ENCODE results near the gene DHDDS. TPM values are rescaled to one million over a fixed set of nuclear protein-coding genes. Genes with fewer than 3 reads are reported as not detected.

The DHDDS gene
- total and polyA plus RNA-seq, 4 experiments from 2014 or later = 23.3 to 46.2 (median 35.5) TPM

- H3K27ac Mint-ChIP-seq = peak overlapping the region; percentile 82 to 100 (median 93)
- peaks cover 33 to 66% (median 46%) of the 10 kb centered on the region in 4 donors for H3K4me1 Mint-ChIP-seq
- H3K4me3 Mint-ChIP-seq = peak overlapping the region; percentile 83 to 92 (median 89)
- H3K9me3 Mint-ChIP-seq = no peaks in the 10 kb centered on the region
- intact Hi-C loops (cut with micrococcal nuclease) = loop anchor here (1.0 to 10.0 kb wide), 8 partner anchors 27 to 1038 kb away; partner anchors contain the start of genes CEP85, DHDDS, MACO1 and PDIK1L
- ChIA-PET POLR2A (ENCODE audit: partially characterized antibody) (interaction anchor here (0.6 to 4.5 kb wide), 17 partner anchors 9 to 476 kb away, joined by 3 to 54 read pairs (median 6); partner anchors contain the start of genes CD52, DHDDS and PDIK1L), CTCF (ENCODE audit: partially characterized antibody) (interaction anchor here (2.3 kb wide), 1 partner anchor 27 kb away, joined by 7 read pairs; no protein-coding TSS in a partner anchor)
- Histone ChIP-seq H3K9me3 (ENCODE audit: control insufficient read depth in 1 of 2, low read length in 2 of 2) (no peaks in the 10 kb centered on the region), H3K36me3 (ENCODE audit: insufficient read depth, low read length) (peaks cover 40% of the 10 kb centered on the region), H3K4me3 (ENCODE audit: low read length in 2 of 2) (peak overlapping the region; percentile 53 to 85), H3K4me1 (ENCODE audit: insufficient read depth, low read length) (peaks cover 49% of the 10 kb centered on the region), H3K27me3 (ENCODE audit: insufficient read depth, low read length) (no peaks in the 10 kb centered on the region), H3K27ac (ENCODE audit: low read depth, low read length) (peak overlapping the region; percentile 96)
- peak; percentile 95 to 96 (median 95) for DNase-seq
- H3K36me3 Mint-ChIP-seq = peaks cover 40 to 62% of the 10 kb centered on the region in 2 donors
- no peaks in the 10 kb centered on the region for H3K27me3 Mint-ChIP-seq
Observed at GRCh38 chr1:26472901-26473845, 41.1 kb downstream of the DHDDS start.

- Histone ChIP-seq H3K9me3 (ENCODE audit: control insufficient read depth in 1 of 2, low read length in 2 of 2) (no peaks in the 10 kb centered on the region), H3K4me3 (ENCODE audit: low read length in 2 of 2) (no peak overlapping the region), H3K27ac (ENCODE audit: low read depth, low read length) (peak overlapping the region; percentile 96), H3K36me3 (ENCODE audit: insufficient read depth, low read length) (peaks cover 38% of the 10 kb centered on the region), H3K27me3 (ENCODE audit: insufficient read depth, low read length) (no peaks in the 10 kb centered on the region), H3K4me1 (ENCODE audit: insufficient read depth, low read length) (peaks cover 49% of the 10 kb centered on the region)
- CTCF ChIA-PET (ENCODE audit: partially characterized antibody) = no interaction called here
- peaks cover 44 to 61% of the 10 kb centered on the region in 2 donors for H3K36me3 Mint-ChIP-seq
- intact Hi-C loops (cut with micrococcal nuclease) = loop anchor here (10.0 kb wide), 1 partner anchor 1040 kb away; the partner anchor contains the start of gene MACO1
- H3K4me3 Mint-ChIP-seq = peak overlapping the region in 7 of 8 donors; percentile 28 to 92 (median 55)
- no peak for DNase-seq
- H3K27me3 Mint-ChIP-seq = no peaks in the 10 kb centered on the region
- H3K27ac Mint-ChIP-seq = peak overlapping the region in 4 of 7 donors; percentile 32 to 100 (median 72)
- POLR2A ChIA-PET (ENCODE audit: partially characterized antibody) = interaction anchor here (0.7 to 1.2 kb wide), 2 partner anchors 25 to 65 kb away, joined by 3 read pairs; no protein-coding TSS in a partner anchor
- H3K4me1 Mint-ChIP-seq = peaks cover 35 to 71% (median 48%) of the 10 kb centered on the region in 4 donors
- H3K9me3 Mint-ChIP-seq = peaks cover 0 to 1% (median 0%) of the 10 kb centered on the region in 8 donors
Observed at GRCh38 chr1:26474818-26475217, 42.7 kb downstream of the DHDDS start.

DNA sequence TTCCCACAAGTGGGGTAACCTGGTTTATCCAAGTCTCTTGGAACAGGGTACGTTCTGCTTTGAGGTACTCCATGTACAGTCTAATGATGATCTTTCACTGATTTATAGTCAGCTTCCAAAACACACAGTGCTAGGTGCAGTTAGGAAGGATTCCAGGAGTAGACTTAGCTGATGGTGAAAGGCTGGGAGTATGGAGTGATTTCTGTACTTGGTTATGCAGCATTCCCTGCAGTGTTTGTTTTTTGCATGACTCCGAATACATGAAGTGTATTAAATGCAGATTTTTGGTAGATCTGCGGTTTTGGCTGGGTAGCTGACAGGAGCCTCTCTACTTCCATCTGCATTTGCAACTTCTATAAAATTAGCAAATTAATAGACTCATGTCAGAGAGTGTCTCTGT is 43.9 kb downstream of the DHDDS start:
- peaks cover 40% of the 10 kb centered on the region for H3K4me1 ChIP-seq (ENCODE audit: insufficient read depth, low read length)
- Mint-ChIP-seq H3K27me3 (no peaks in the 10 kb centered on the region), H3K4me3 (no peak overlapping the region), H3K9me3 (peaks cover 0 to 1% (median 0%) of the 10 kb centered on the region in 8 donors), H3K27ac (peak overlapping the region in 6 of 7 donors; percentile 37 to 76 (median 50)), H3K36me3 (peaks cover 40 to 55% of the 10 kb centered on the region in 2 donors), H3K4me1 (peaks cover 26 to 61% (median 39%) of the 10 kb centered on the region in 4 donors)
- no peak overlapping the region for H3K4me3 ChIP-seq (ENCODE audit: low read length in 2 of 2)
- H3K9me3 ChIP-seq (ENCODE audit: control insufficient read depth in 1 of 2, low read length in 2 of 2) = no peaks in the 10 kb centered on the region
- ChIA-PET POLR2A (ENCODE audit: partially characterized antibody) (no interaction called here), CTCF (ENCODE audit: partially characterized antibody) (no interaction called here)
- H3K27me3 ChIP-seq (ENCODE audit: insufficient read depth, low read length) = no peaks in the 10 kb centered on the region
- H3K27ac ChIP-seq (ENCODE audit: low read depth, low read length) = no peak overlapping the region
- intact Hi-C loops (cut with micrococcal nuclease) = loop anchor here (10.0 kb wide), 1 partner anchor 1041 kb away; the partner anchor contains the start of gene MACO1
- H3K36me3 ChIP-seq (ENCODE audit: insufficient read depth, low read length) = peaks cover 38% of the 10 kb centered on the region
- DNase-seq = no peak

DNA sequence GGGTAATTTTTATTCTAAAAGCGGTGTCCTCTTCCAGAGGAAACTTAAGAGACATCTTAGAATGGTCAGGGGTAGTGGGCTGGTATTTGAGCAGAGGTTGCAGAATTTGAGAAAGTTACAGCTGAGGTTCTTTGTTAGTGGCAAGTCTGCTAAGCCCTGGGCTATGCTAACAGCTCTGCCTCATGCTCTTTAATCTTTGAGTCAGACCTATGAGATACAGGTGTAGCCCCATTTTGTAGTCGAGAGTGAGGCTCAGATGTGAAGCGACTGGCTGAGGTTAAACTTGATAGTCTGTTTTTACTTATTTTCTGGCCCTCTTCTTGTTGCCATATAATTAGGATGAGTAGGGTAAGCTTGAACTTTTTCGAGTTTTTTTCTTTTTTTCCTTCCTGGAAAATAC is 44.8 kb downstream of the DHDDS start:
- Mint-ChIP-seq H3K36me3 (peaks cover 40 to 53% of the 10 kb centered on the region in 2 donors), H3K4me1 (peaks cover 20 to 52% (median 32%) of the 10 kb centered on the region in 4 donors), H3K4me3 (no peak overlapping the region), H3K27ac (peak overlapping the region in 3 of 7 donors; percentile 53 to 76 (median 55)), H3K27me3 (no peaks in the 10 kb centered on the region), H3K9me3 (peaks cover 0 to 2% (median 0%) of the 10 kb centered on the region in 8 donors)
- H3K27ac ChIP-seq (ENCODE audit: low read depth, low read length) = no peak overlapping the region
- DNase-seq = no peak
- no peak overlapping the region for H3K4me3 ChIP-seq (ENCODE audit: low read length in 2 of 2)
- no peaks in the 10 kb centered on the region for H3K9me3 ChIP-seq (ENCODE audit: control insufficient read depth in 1 of 2, low read length in 2 of 2)
- no peaks in the 10 kb centered on the region for H3K27me3 ChIP-seq (ENCODE audit: insufficient read depth, low read length)
- POLR2A ChIA-PET (ENCODE audit: partially characterized antibody) = interaction anchor here (0.8 kb wide), 1 partner anchor 24 kb away, joined by 3 read pairs; no protein-coding TSS in a partner anchor
- H3K36me3 ChIP-seq (ENCODE audit: insufficient read depth, low read length) = peaks cover 38% of the 10 kb centered on the region
- peaks cover 31% of the 10 kb centered on the region for H3K4me1 ChIP-seq (ENCODE audit: insufficient read depth, low read length)
- CTCF ChIA-PET (ENCODE audit: partially characterized antibody) = interaction anchor here (0.7 kb wide), 1 partner anchor 64 kb away, joined by 3 read pairs; no protein-coding TSS in a partner anchor
- intact Hi-C loops (cut with micrococcal nuclease) = loop anchor here (10.0 kb wide), 1 partner anchor 1042 kb away; the partner anchor contains the start of gene MACO1

DNA sequence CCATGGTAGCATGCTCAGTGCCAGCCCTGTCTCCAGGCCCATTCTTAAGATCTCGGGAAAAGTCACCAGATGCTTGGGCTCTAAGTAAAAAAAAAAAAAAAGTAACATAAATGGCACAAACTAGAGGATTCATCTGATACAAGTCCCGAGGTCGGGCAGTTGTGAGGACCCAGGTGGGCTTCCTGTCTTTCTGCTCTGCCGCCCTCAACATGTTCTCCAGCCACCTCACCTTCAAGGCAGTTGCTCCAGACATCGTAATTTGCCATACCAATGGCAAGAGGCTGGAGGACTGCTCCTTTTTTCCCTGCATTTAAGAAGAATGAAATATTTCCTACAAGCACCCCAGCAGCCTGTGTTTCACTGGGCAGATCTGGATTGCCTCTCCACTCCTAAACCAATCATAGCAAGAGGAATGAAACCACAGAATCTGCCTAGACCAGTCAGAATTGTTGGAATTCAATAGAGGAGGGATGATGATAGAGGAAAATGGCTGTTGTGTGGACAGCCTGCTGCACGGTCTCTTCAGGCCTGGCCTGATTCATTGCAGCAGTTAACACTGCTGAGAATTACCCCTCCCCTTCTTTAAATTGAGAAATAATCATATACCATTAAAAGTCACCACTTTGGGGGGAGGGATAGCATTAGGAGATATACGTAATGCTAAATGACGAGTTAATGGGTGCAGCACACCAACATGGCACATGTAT is 45.5 kb downstream of the DHDDS start:
- Histone ChIP-seq H3K36me3 (ENCODE audit: insufficient read depth, low read length) (peaks cover 38% of the 10 kb centered on the region), H3K4me1 (ENCODE audit: insufficient read depth, low read length) (peaks cover 30% of the 10 kb centered on the region), H3K9me3 (ENCODE audit: control insufficient read depth in 1 of 2, low read length in 2 of 2) (no peaks in the 10 kb centered on the region), H3K27ac (ENCODE audit: low read depth, low read length) (no peak overlapping the region), H3K4me3 (ENCODE audit: low read length in 2 of 2) (no peak overlapping the region), H3K27me3 (ENCODE audit: insufficient read depth, low read length) (no peaks in the 10 kb centered on the region)
- Mint-ChIP-seq H3K4me3 (peak overlapping the region in 1 of 8 donors; percentile 39), H3K27me3 (no peaks in the 10 kb centered on the region), H3K27ac (peak overlapping the region in 5 of 7 donors; percentile 42 to 75 (median 49)), H3K36me3 (peaks cover 40 to 51% of the 10 kb centered on the region in 2 donors), H3K9me3 (peaks cover 0 to 3% (median 0%) of the 10 kb centered on the region in 8 donors), H3K4me1 (peaks cover 20 to 48% (median 31%) of the 10 kb centered on the region in 4 donors)
- ChIA-PET POLR2A (ENCODE audit: partially characterized antibody) (interaction anchor here (0.8 kb wide), 1 partner anchor 23 kb away, joined by 3 read pairs; no protein-coding TSS in a partner anchor), CTCF (ENCODE audit: partially characterized antibody) (interaction anchor here (0.7 kb wide), 1 partner anchor 63 kb away, joined by 3 read pairs; no protein-coding TSS in a partner anchor)
- no peak for DNase-seq
- intact Hi-C loops (cut with micrococcal nuclease) = loop anchor here (10.0 kb wide), 1 partner anchor 1043 kb away; the partner anchor contains the start of gene MACO1

- Histone ChIP-seq H3K27ac (ENCODE audit: low read depth, low read length) (no peak overlapping the region), H3K36me3 (ENCODE audit: insufficient read depth, low read length) (peaks cover 38% of the 10 kb centered on the region), H3K4me1 (ENCODE audit: insufficient read depth, low read length) (peaks cover 30% of the 10 kb centered on the region), H3K4me3 (ENCODE audit: low read length in 2 of 2) (no peak overlapping the region), H3K27me3 (ENCODE audit: insufficient read depth, low read length) (no peaks in the 10 kb centered on the region), H3K9me3 (ENCODE audit: control insufficient read depth in 1 of 2, low read length in 2 of 2) (no peaks in the 10 kb centered on the region)
- Mint-ChIP-seq H3K36me3 (peaks cover 39 to 49% of the 10 kb centered on the region in 2 donors), H3K4me3 (no peak overlapping the region), H3K27ac (peak overlapping the region in 1 of 7 donors; percentile 42), H3K27me3 (no peaks in the 10 kb centered on the region), H3K9me3 (peaks cover 0 to 3% (median 0%) of the 10 kb centered on the region in 8 donors), H3K4me1 (peaks cover 20 to 45% (median 31%) of the 10 kb centered on the region in 4 donors)
- POLR2A ChIA-PET (ENCODE audit: partially characterized antibody) = interaction anchor here (0.9 kb wide), 1 partner anchor 23 kb away, joined by 4 read pairs; no protein-coding TSS in a partner anchor
- intact Hi-C loops (cut with micrococcal nuclease) = loop anchor here (10.0 kb wide), 1 partner anchor 1043 kb away; the partner anchor contains the start of gene MACO1
- CTCF ChIA-PET (ENCODE audit: partially characterized antibody) = interaction anchor here (2.1 kb wide), 1 partner anchor 8 kb away, joined by 7 read pairs; no protein-coding TSS in a partner anchor
- DNase-seq = no peak
Observed at GRCh38 chr1:26478159-26478558, 46.0 kb downstream of the DHDDS start.
